A549 (cell line): ENCODE data around the gene SP110. TPM values are rescaled to one million over a fixed set of nuclear protein-coding genes. Genes with fewer than 3 reads are reported as not detected.

Source experiments
- ATAC-seq, 2 experiments: fragments of 200-7000 bp in 1 of 2; fragments of >200 bp in 1 of 2; cut with Nextera tagmentation in 1 of 2; cut with Tn5 transposase in 1 of 2; 3 replicates each; pipeline versions ENCODE4 v1.8.0 to v1.9.1; 2018 to 2020; ENCODE audit warnings: mild to moderate bottlenecking in 1 of 2, moderate library complexity in 1 of 2
- CTCF ChIA-PET: fragments of 300-600 bp; sonication (Branson Sonifier 250); formaldehyde crosslinking; extraction: SDS; loops from one replicate; lab custom pipeline; 2021; ENCODE audit warnings: antibody characterized with exemption, inconsistent platforms; lab: Yijun Ruan, JAX
- POLR2A ChIA-PET: fragments of 350-600 bp; formaldehyde crosslinking; extraction: SDS; loops from one replicate; lab custom pipeline; 2021; ENCODE audit warnings: antibody characterized with exemption, inconsistent platforms; lab: Yijun Ruan, JAX
- DNase-seq, 2 experiments: peaks; one replicate each; pipeline versions ENCODE4 v3.0.0 to v3.0.0-alpha.2; 2011 to 2016; ENCODE audit warnings: low read depth in 1 of 2, low spot score in 1 of 2
- FAIRE-seq: peaks from 2 replicates; lab custom pipeline; 2011; peaks lifted over from hg19 to GRCh38; lab: Jason Lieb, UNC
- H3K27ac ChIP-seq, 2 experiments: fragments of >200 bp; sonication (Bioruptor Twin); formaldehyde crosslinking; 3 replicates each; pipeline ENCODE4 v1.5.1; 2016 to 2017
- H3K4me1 ChIP-seq: fragments of >200 bp; sonication (Bioruptor Twin); formaldehyde crosslinking; 3 replicates; pipeline ENCODE4 v1.6.1; 2016
- H3K4me2 ChIP-seq: fragments of >200 bp; sonication (Bioruptor Twin); formaldehyde crosslinking; 3 replicates; pipeline ENCODE4 v1.6.1; 2016
- H3K4me3 ChIP-seq: fragments of >200 bp; sonication (Bioruptor Twin); formaldehyde crosslinking; 3 replicates; pipeline ENCODE4 v1.5.1; 2016
- H3K9me3 ChIP-seq: fragments of >200 bp; sonication (Bioruptor Twin); formaldehyde crosslinking; 3 replicates; pipeline ENCODE4 v1.6.1; 2016
- BHLHE40 ChIP-seq: IDR thresholded peaks from 2 replicates; pipeline ENCODE4 v1.6.1; 2012; ENCODE audit warnings: low read depth, low read length, inconsistent platforms
- CEBPB ChIP-seq, 2 experiments: fragments of >200 bp in 1 of 2; sonication (Bioruptor Twin) in 1 of 2; formaldehyde crosslinking in 1 of 2; IDR thresholded peaks; 2 replicates each; pipeline ENCODE4 v1.6.1; 2012 to 2016
- CHD2 ChIP-seq: fragments of 150-350 bp; IDR thresholded peaks from 2 replicates; pipeline ENCODE4 v1.6.1; 2014; ENCODE audit warnings: low read length; ENCODE audit not compliant: partially characterized antibody
- CHD4 ChIP-seq: fragments of 200-600 bp; sonication (generic); IDR thresholded peaks from 2 replicates; pipeline ENCODE4 v1.6.1; 2016; ENCODE audit warnings: antibody characterized with exemption, mild to moderate bottlenecking, borderline replicate concordance
- EHMT2 ChIP-seq: fragments of 200-600 bp; sonication (generic); IDR thresholded peaks from 2 replicates; pipeline ENCODE4 v1.6.1; 2016; ENCODE audit warnings: antibody characterized with exemption, low read depth, mild to moderate bottlenecking, moderate library complexity
- EP300 ChIP-seq, 2 experiments: fragments of >200 bp; sonication (Bioruptor Twin); formaldehyde crosslinking; IDR thresholded peaks; 2 replicates in 1 of 2; 3 replicates in 1 of 2; pipeline ENCODE4 v1.6.1; 2016 to 2017
- FOSB ChIP-seq: fragments of 250-450 bp; sonication (Bioruptor Pico); IDR thresholded peaks from 2 replicates; pipeline ENCODE4 v1.5.0; 2020; ENCODE audit warnings: mild to moderate bottlenecking, moderate library complexity
- FOSL2 ChIP-seq, 2 experiments: fragments of 450-650 bp in 1 of 2; fragments of >200 bp in 1 of 2; sonication (Bioruptor Twin) in 1 of 2; formaldehyde crosslinking; IDR thresholded peaks; 2 replicates each; pipeline versions ENCODE4 v1.5.0 to v1.6.1; 2016 to 2020; ENCODE audit warnings: mild to moderate bottlenecking in 1 of 2, moderate library complexity in 1 of 2
- FOXS1 ChIP-seq: fragments of 250-450 bp; sonication (Bioruptor Pico); IDR thresholded peaks from 2 replicates; pipeline ENCODE4 v1.5.0; 2020; ENCODE audit warnings: mild to moderate bottlenecking, moderate library complexity
- GATA3 ChIP-seq: IDR thresholded peaks from 2 replicates; pipeline ENCODE4 v1.6.1; 2012; ENCODE audit warnings: borderline replicate concordance
- HOXB5 ChIP-seq: fragments of 250-450 bp; sonication (Bioruptor Pico); IDR thresholded peaks from 2 replicates; pipeline ENCODE4 v1.5.0; 2020; ENCODE audit warnings: mild to moderate bottlenecking, moderate library complexity
- JUN ChIP-seq, 2 experiments: fragments of >200 bp; sonication (Bioruptor Twin); formaldehyde crosslinking; IDR thresholded peaks; 2 replicates in 1 of 2; 3 replicates in 1 of 2; pipeline ENCODE4 v1.6.1; 2016 to 2017
- KDM1A ChIP-seq: fragments of 200-600 bp; sonication (generic); IDR thresholded peaks from 2 replicates; pipeline ENCODE4 v1.6.1; 2016; ENCODE audit warnings: low read depth, mild to moderate bottlenecking
- KDM5A ChIP-seq: fragments of 200-600 bp; sonication (generic); IDR thresholded peaks from 2 replicates; pipeline ENCODE4 v1.6.1; 2016; ENCODE audit warnings: antibody characterized with exemption, mild to moderate bottlenecking
- MAFK ChIP-seq: fragments of 450-650 bp; IDR thresholded peaks from 2 replicates; pipeline ENCODE4 v1.6.1; 2014; ENCODE audit not compliant: partially characterized antibody
- MAZ ChIP-seq: fragments of 150-350 bp; IDR thresholded peaks from 2 replicates; pipeline ENCODE4 v1.6.1; 2014; ENCODE audit warnings: antibody characterized with exemption, low read depth, low read length, borderline replicate concordance
- NR3C1 ChIP-seq: fragments of >200 bp; sonication (Bioruptor Twin); formaldehyde crosslinking; IDR thresholded peaks from 3 replicates; pipeline ENCODE4 v1.6.1; 2017
- POLR2AphosphoS2 ChIP-seq: conservative IDR thresholded peaks from 2 replicates; pipeline ENCODE4 v1.6.1; 2012; ENCODE audit warnings: low read length, improper control_type of control experiment, inconsistent platforms
- RAD21 ChIP-seq, 2 experiments: fragments of >200 bp in 1 of 2; sonication (Bioruptor Twin) in 1 of 2; formaldehyde crosslinking in 1 of 2; IDR thresholded peaks in 1 of 2; conservative IDR thresholded peaks in 1 of 2; 2 replicates in 1 of 2; 3 replicates in 1 of 2; pipeline ENCODE4 v1.6.1; 2012 to 2018; ENCODE audit warnings: inconsistent platforms in 1 of 2
- RARB ChIP-seq: fragments of 250-450 bp; sonication (Bioruptor Pico); IDR thresholded peaks from 2 replicates; pipeline ENCODE4 v1.8.0; 2021; ENCODE audit warnings: mild to moderate bottlenecking, moderate library complexity
- RCOR1 ChIP-seq: fragments of 150-350 bp; IDR thresholded peaks from 2 replicates; pipeline ENCODE4 v1.6.1; 2014; ENCODE audit warnings: antibody characterized with exemption, low read length, low read depth
- RNF2 ChIP-seq: fragments of 200-600 bp; sonication (generic); IDR thresholded peaks from 2 replicates; pipeline ENCODE4 v1.6.1; 2016; ENCODE audit warnings: low read depth, mild to moderate bottlenecking, antibody characterized with exemption, moderate library complexity, borderline replicate concordance
- SREBF2 ChIP-seq: fragments of 450-650 bp; IDR thresholded peaks from 2 replicates; pipeline ENCODE4 v1.6.1; 2014; ENCODE audit warnings: mild to moderate bottlenecking, moderate library complexity
- ZC3H11A ChIP-seq: fragments of 450-650 bp; IDR thresholded peaks from 2 replicates; pipeline ENCODE4 v1.6.1; 2014; ENCODE audit warnings: antibody characterized with exemption, mild to moderate bottlenecking
- ZNF302 ChIP-seq: fragments of 250-450 bp; sonication (Bioruptor Pico); IDR thresholded peaks from 2 replicates; pipeline ENCODE4 v1.9.0; 2021; ENCODE audit warnings: inconsistent platforms, mild to moderate bottlenecking, moderate library complexity
- WGBS: methylation state at CpG from one replicate; pipeline ENCODE4 v1.1.6; 2017; ENCODE audit errors: missing lambda C conversion rate; 5-methylcytosine and 5-hydroxymethylcytosine counted together
- polyA plus RNA-seq, 4 experiments: library from polyadenylated mRNA; depleted of rRNA in 3 of 4; stranded (reverse); fragments of >200 nt; fragmentation: RNase III in 1 of 4; extraction: RNeasy Plus Mini Kit Qiagen cat#74134 plus additional on column Dnase treatment in 1 of 4; gene quantifications; 2 replicates in 3 of 4; 3 replicates in 1 of 4; pipeline ENCODE4 v1.2.3, GENCODE V29; 2011 to 2017
- TF ChIP-seq, protein P1 (sequence below): fragments of 450-650 bp; IDR thresholded peaks from 2 replicates; pipeline ENCODE4 v1.6.1; 2014; ENCODE audit warnings: antibody characterized with exemption
- TF ChIP-seq, protein P2 (sequence below): fragments of 250-450 bp; sonication (Bioruptor Pico); IDR thresholded peaks from 2 replicates; pipeline ENCODE4 v1.5.0; 2021; ENCODE audit warnings: mild to moderate bottlenecking, moderate library complexity, borderline replicate concordance

The SP110 gene
- polyA plus RNA-seq, 2 of the 4 experiments (the other 2 are of a cell fraction), result 3.6 to 4.6 TPM

DNA sequence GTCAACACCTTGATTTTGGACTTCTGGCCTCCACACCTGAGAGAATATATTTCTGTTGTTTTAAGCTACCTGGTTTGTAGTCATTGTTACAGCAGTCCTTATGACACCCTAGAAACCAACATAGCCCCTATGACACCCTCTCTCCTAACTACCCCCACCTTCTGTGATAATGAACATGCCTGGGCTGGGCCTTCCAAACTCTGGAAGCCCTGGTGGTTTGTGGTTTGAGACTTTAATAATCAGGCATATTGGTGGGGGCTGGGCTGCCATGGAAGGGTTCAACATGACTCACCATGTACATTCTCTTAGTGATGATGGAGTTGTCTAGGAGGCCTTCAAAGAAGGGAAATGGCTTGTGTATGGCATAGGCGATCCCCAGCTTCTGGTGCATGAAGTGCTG lies 3.3 kb downstream of the SP110 start:
- TF ChIP-seq MAFK, result no peak
- TF ChIP-seq ZNF302, result no peak
- no peak for TF ChIP-seq FOSL2 (IDR thresholded peaks at IDR 0.05)
- TF ChIP-seq FOSL2 (CRISPR knock-in tag; IDR thresholded peaks at IDR 0.05), result no peak
- TF ChIP-seq EP300 (IDR thresholded peaks at IDR 0.05), result no peak
- TF ChIP-seq MAZ, result no peak
- no peak for TF ChIP-seq RCOR1
- TF ChIP-seq CEBPB (IDR thresholded peaks at IDR 0.05), result no peak
- TF ChIP-seq KDM1A, result no peak
- TF ChIP-seq, protein P1, sequence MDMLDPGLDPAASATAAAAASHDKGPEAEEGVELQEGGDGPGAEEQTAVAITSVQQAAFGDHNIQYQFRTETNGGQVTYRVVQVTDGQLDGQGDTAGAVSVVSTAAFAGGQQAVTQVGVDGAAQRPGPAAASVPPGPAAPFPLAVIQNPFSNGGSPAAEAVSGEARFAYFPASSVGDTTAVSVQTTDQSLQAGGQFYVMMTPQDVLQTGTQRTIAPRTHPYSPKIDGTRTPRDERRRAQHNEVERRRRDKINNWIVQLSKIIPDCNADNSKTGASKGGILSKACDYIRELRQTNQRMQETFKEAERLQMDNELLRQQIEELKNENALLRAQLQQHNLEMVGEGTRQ, result no peak
- TF ChIP-seq KDM5A, result no peak
- no peak for TF ChIP-seq POLR2AphosphoS2
- TF ChIP-seq BHLHE40, result no peak
- TF ChIP-seq, protein P2, sequence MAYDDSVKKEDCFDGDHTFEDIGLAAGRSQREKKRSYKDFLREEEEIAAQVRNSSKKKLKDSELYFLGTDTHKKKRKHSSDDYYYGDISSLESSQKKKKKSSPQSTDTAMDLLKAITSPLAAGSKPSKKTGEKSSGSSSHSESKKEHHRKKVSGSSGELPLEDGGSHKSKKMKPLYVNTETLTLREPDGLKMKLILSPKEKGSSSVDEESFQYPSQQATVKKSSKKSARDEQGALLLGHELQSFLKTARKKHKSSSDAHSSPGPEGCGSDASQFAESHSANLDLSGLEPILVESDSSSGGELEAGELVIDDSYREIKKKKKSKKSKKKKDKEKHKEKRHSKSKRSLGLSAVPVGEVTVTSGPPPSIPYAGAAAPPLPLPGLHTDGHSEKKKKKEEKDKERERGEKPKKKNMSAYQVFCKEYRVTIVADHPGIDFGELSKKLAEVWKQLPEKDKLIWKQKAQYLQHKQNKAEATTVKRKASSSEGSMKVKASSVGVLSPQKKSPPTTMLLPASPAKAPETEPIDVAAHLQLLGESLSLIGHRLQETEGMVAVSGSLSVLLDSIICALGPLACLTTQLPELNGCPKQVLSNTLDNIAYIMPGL, result no peak
- no peak for TF ChIP-seq HOXB5
- TF ChIP-seq EHMT2, result no peak
- no peak for TF ChIP-seq CHD2
- H3K4me2 ChIP-seq, result no peak overlapping the region
- WGBS, result 80% methylated on average over 1 of the region's 1 CpG
- ChIA-PET POLR2A (no interaction called here), CTCF (interaction anchor here (0.5 to 1.8 kb wide), 2 partner anchors 148 to 150 kb away, joined by 3 to 4 read pairs; no protein-coding TSS in a partner anchor)
- no peak overlapping the region for H3K4me3 ChIP-seq
- no peak for DNase-seq
- FAIRE-seq, result no peak
- H3K9me3 ChIP-seq, result no peaks in the 10 kb centered on the region
- H3K27ac ChIP-seq, result no peak overlapping the region
- peaks cover 7% of the 10 kb centered on the region; the same call in 2 of the 3 replicates for H3K4me1 ChIP-seq
- no peak for ATAC-seq

DNA sequence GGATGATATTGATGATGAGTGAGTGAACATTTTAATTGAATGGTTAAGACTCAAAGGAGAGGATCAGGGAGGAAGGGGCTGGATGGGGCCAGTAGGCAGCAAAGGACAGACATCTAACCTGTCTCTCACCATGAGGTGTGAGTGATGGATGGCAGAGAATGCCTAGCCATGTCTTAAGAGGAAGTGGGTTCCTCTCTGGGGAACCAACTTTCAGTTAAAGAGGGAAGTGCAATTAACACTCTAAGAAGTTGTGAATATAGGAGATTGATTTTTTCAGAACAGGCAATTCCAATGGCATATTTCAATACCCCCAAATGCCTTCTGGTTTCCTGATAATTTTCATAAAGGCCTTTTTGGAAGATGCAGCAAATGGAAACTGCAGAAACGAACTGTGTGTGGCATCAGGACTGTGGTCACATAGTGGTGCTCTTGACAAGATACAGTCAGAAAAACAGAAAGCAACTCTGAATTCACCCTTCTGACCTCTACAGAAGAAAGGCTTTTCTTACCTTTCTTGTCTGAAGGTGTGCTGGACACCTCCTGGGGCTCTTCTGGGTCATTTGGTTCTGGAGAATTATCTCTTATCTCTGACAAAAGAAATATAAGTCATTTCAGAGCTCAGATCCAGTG lies 10.2 kb downstream of the SP110 start:
- 34% methylated on average over 1 of the region's 1 CpG for WGBS
- ATAC-seq, result no peak
- H3K27ac ChIP-seq, result no peak overlapping the region

DNA sequence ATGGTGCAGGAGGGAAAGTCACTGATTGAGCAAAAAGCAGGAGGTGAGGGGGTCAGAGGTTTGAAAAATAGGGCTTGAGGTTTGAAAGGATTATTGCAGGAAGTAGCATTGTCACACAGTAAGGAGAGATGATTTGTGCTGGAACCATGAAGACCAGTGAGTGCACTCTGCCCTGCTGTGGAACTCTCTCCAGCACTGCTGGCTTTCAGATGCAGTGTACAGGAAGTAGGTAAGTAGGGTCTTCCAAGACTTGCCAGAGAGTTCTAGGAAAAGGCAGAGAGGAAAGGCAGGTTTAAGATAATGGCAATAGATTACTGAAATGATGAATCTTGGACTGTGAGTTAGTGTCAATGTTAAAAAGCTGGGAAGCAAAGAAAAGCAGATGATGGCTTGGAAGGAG lies 11.2 kb downstream of the SP110 start:
- DNase-seq (no peak), FAIRE-seq (no peak), ATAC-seq (no peak)
- Histone ChIP-seq H3K27ac (no peak overlapping the region), H3K4me1 (no peaks in the 10 kb centered on the region), H3K4me2 (no peak overlapping the region), H3K4me3 (no peak overlapping the region), H3K9me3 (no peaks in the 10 kb centered on the region)
- CTCF ChIA-PET, result no interaction called here
- POLR2A ChIA-PET, result no interaction called here
- TF ChIP-seq GATA3 (no peak), RCOR1 (no peak), CHD4 (no peak), MAZ (no peak), SREBF2 (no peak), ZNF302 (no peak), JUN (IDR thresholded peaks at IDR 0.05) (no peak), FOSB (CRISPR knock-in tag) (no peak)
- TF ChIP-seq, protein P1, result no peak

More for the DNA sequence above, 10.2 kb downstream of the SP110 start:
- ChIA-PET CTCF (no interaction called here), POLR2A (no interaction called here)
- no peaks in the 10 kb centered on the region for H3K9me3 ChIP-seq
- DNase-seq, result no peak
- TF ChIP-seq GATA3, result no peak
- no peak for TF ChIP-seq RARB (CRISPR knock-in tag)
- no peak for TF ChIP-seq RAD21 (conservative IDR thresholded peaks at IDR 0.05 in 1 of 2, IDR thresholded peaks at IDR 0.05 in 1 of 2)
- TF ChIP-seq NR3C1, result no peak
- no peak for TF ChIP-seq CEBPB (IDR thresholded peaks at IDR 0.05)
- TF ChIP-seq ZC3H11A, result no peak
- TF ChIP-seq RNF2, result no peak
- no peak for TF ChIP-seq FOXS1 (CRISPR knock-in tag)
- no peak for TF ChIP-seq POLR2AphosphoS2
- TF ChIP-seq KDM1A, result no peak
- TF ChIP-seq, all 56 proteins: peak for 0
- Histone ChIP-seq H3K4me2 (no peak overlapping the region), H3K4me3 (no peak overlapping the region), H3K4me1 (no peaks in the 10 kb centered on the region)
- FAIRE-seq, result no peak
